Hypothalamus (tissue), 51 donors: ENCODE results near the gene KIF5C.

ENCODE experiments used
- DNase-seq, 51 donors: peaks; one replicate each; lab custom pipeline; 2025; lab: John Stamatoyannopoulos, UW

KIF5C gene

DNA sequence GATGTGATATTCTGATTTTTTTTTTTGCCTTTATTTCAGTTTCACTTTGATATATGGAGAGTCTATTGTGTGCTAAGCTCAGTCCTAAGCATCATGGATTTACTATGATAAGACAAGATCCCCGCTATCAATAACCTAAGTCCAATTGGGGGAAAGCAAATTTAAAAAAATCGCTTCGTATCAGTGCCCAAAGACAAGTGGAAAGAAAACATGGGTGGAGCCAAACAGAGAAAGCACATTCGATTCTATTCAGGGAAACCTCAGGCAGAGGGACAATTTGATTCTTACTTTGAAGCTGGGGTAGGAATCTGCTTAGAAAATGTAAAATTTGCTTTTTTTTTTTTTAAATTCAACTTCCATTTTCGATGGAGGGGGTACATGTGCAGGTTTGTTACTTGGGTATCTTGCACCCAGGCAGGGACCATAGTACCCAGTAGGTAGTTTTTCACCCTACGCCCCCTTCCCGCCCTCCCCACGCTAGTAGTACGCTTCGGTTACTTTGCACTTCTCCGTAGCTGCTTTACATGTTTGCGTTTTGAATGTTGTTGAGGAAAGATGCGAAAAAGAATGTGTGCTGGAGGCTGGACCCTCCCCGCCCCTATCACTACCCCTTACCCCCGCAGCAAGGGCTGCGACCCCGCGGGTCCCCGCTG, 12.4 kb downstream of the KIF5C start:
- peak in 1 of 51 donors; percentile 28 for DNase-seq

DNA sequence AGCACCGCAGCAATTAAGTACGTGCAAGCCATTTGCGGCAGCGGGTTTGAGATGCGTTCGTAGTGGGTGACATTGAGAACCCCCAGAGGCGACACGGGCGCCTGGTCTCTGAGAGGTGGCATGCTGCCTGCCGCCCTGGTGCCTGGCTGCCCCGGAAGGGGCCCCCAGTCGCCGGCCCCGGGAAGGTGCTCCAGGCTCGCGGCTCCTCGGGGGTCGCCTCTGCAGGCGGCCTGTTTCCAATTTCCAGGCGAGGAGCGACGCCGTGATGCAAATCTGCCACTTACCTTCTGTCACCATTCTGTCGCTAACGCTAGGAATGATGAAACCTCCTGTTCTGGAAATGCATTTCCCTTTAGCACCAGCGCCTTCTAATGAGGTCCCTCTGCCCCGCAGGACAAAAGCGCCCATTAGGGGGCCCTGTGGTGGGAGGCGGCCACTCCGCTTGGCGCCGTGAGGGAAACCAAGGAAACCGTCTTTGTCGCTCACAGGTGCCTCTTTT, 13.0 kb downstream of the KIF5C start:
- DNase-seq: peak in 10 of 51 donors; percentile 4 to 47 (median 26)

DNA sequence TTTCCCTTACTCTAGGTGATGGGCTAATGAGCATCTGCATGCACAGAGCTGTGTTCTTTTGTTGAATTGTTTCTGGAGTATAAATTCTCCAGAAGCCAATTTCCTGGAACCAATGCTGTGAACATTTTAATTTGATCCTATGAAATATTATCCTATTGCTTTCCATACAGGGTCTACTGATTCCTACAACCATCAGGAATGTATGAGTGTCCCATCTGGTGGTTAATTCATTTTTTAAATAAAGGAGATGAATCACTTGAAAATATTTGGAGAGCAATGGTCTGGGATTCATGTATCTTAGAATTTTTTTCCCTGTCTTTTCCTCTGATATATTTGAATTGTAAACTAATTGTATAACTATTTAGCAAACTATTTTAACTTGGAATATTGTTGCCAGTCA, 14.0 kb downstream of the KIF5C start:
- no peak for DNase-seq

GRCh38 chr2:148893906-148894305, 18.9 kb downstream of the KIF5C start:
- DNase-seq: no peak

DNA sequence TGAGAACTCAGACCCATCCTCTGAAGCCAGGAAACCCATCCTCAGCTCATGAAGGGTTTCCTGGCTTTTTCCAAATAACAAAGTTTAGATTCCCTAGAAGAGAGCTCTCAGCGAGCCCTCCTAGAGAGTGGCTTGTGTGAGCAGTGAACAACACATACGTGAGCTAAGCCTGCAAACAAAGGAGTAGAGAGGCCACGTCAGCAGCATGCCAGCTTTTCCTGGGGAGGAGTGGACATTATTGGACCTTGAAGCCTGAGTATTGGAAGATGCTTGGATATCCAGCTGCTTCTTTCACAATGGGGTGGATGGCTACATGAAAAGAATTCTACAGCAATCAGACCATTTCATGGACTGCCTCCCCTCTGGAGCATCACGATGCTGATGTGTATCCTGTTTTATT, 21.1 kb downstream of the KIF5C start:
- DNase-seq: no peak

DNA sequence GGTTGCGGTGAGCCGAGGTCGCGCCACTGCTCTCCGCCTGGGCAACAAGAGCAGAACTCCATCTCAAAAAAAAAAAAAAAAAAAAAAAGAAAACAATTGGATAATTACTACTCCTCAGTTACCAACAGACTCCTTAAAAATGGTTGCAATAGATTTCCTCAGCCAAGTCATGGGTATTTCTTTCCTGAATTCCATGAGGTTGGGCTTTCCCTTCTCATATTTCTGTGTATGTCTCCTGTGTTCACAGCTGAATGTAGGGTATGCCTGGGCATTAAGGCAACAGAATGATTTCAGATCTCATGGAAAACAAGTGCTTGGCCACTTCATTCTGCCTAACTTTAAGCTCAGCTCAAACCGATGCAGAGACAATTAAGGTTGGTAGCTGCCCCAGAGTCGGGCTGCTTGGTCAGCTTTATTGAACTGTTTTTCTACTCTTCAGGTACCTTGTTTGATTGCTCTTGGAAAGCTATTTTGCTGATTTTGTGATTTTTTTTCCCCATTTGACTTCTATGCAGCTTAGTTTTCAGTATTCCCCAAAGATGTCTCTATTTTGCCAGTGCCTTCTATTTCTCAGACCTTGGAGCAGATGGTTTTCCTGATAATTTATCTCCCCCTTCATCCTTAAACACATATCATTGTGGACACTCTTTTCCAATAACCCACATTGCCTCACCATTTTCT, 24.8 kb downstream of the KIF5C start:
- no peak for DNase-seq

DNA sequence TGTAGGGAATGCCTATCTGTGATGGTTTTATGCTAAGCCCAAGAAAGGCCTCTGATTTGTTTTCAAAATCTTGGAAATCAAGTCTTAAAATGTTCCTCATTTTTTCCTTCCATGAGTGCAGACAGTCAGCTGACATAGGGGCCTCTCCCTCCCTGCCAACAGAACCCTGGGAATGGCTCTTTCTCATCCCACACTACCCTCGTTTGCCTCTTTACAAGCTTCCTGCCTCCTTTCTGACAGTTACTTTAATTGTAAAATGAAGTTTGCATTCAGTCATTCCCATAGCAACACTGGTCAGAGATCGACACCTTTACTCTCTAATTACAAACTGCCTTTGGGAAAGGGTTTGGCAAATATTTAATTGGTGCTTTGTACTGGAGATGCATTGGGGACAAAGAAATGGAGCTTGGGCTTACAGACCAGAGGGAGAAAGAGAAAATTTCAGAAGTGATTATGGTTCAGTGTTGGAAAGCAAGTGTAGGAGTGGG, 25.4 kb downstream of the KIF5C start:
- no peak for DNase-seq

DNA sequence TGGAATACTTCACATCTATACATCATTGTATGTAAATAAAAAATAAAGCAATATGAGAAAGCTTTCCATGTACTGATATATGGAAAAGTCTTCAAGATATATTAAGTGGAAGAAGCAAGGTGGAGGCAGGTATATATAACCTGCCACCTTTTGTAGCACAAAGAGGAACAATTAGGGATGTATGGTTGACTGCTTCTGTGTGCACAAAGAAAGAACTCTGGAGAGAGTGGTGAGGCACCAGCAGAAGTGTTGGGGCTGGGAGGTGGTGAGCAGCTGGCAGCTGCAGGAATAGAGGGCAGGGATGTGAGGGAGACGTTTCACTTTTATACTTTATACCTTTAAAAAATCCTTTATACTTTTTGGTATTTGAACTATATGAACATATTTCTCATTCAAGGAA, 26.1 kb downstream of the KIF5C start:
- DNase-seq: no peak

DNA sequence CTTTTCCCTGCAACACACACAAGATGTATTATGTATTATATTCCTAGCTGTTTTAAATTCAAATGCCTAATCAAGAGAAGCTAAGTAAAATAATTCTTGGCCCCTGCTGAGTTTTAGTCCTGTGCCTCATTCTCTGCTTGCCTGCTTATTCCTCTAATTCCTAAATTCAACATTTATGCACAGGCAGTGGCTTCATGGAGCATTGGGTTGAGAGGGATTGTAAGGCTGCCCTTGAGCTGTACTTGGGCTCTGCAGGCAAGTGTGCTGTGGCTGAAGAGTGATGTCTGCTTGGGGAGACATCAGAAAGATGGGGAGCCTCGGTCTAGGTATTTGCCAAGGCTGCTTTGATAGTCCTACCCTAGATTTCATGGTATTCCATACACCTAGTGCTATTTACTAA, 27.8 kb downstream of the KIF5C start:
- DNase-seq: no peak

DNA sequence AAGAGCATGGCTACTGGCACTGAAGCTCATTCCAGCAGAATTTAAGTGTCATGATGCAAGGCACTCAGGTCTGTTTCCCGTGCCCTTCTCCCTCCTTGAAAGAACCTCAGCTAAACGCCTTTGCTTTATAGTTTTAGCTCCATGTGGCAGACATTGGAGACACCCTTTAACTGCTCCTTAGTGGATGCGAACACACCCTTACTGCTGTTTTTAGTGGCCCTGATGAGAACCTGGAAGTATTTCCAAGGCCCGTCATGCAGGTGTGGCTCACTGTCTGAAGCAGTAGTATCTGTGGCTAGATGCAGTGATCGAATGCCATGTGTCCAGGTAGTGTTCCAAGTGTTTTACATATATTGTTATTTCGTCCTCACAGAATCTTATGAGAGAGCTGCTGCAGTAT, 28.3 kb downstream of the KIF5C start:
- DNase-seq: no peak

DNA sequence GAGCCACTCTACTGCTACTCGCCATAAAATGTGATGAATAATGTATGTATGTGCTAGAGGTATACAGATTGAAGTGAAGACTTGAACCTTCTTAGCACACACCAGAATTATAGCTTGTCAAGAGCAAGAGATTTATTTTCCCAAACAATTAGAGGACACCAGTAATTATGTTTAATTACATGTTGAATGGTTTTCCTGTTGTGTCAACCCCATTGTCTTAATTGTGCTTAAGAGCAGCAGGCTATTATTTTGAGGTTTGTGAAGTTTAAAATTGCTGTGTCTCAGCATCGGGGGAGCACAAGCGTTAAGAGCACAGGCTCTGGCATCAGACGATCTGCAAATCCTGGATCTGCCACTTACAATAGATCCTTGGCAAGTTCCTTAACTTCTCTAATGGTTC, 29.0 kb downstream of the KIF5C start:
- DNase-seq: no peak

DNA sequence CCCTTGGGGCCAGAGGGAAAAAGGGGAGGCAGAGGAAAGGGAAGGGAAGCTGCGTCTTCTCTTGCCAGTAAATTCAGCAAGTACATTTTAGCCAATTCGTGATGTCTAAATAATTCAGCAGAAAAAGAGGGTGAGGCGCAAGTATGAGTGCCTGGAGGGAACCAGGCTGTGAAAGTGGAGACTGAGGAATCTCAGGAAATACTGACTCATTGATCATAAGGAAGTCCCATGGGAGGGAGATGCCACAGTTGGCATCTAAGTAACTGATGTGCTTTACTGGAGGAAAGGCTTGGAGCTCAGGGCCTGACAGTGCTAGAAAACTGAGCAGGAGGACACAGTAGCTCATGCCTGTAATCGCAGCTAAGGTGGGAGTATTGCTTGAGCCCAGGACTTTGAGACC, 31.1 kb downstream of the KIF5C start:
- no peak for DNase-seq

DNA sequence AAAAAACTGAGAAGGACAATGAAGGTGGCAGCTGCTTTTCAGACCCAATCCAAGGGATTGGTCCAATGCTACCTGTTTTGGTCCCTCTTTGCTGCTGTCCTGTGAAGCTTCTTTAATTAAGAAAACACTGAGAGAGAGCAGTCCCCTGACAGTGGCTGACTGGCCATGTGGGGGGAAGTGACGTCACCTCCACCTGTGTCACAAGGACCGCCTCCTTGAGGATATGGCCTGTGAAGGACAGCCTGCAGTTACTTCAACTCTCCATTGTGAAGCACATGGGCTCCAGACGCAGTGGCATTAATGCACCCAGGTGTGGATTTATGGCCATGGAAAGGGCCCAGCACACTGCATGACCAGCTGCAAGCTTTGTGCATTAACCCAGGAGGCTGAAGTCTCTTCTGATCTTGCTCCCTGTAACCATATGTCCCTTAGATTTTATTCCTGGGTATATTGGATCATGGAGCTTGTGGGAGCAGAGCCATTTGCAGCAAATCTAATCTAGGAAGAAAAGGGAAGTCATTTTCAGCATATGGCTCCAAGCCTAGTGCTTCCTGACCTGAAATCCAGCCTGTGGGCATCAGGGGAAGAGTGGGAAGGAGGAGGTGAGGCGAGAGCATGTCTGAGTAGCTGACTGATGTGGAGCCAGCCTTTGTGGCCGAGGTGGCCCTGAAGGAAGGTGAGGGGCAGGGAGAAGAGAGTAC, 32.2 kb downstream of the KIF5C start:
- no peak for DNase-seq

DNA sequence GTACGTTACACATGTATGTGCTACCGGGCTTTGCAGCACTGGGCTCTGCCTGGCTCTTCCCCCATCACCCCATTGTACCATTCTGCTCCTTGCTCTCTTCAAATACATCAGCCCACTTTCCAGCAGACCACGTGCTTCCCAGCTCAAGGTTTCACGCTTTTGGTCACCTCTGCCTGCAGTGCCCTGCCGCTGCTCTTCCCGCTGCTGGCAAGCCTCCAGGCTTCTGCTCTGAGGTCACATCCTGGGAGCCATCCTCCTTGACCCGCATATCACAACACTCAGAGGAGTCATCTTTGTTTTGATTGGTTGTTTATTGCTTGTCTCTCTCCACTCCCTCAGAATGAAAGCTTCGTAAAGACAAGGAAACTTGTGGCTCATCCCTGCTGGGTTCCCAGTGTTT, 34.1 kb downstream of the KIF5C start:
- peak in 23 of 51 donors; percentile 7 to 67 (median 29) for DNase-seq

- DNase-seq: no peak
These were observed 38.0 kb downstream of the KIF5C start for GRCh38 chr2:148913061-148913460.

GRCh38 chr2:148913492-148913891, 38.5 kb downstream of the KIF5C start:
- no peak for DNase-seq

DNA sequence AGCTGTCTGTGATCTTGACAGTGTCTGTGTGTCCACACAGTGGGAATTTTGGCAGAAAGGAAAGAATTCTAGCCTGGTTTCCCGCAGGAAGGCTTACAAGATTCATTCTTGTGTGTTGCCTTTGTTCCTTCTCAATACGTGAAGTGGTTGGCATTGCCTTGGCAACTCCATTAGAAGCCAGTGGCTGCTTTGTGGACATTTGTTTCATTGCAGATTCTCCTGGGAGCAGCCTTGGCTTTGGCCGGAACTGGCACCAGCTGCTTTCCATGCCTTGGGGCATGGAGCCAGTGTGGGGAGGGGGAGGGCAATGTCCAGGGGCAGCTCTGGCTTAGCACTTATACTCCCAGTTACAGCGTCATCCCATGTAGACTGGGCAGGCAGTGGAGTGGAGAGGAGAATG, 39.4 kb downstream of the KIF5C start:
- DNase-seq: peak in 28 of 51 donors; percentile 6 to 75 (median 42)

DNA sequence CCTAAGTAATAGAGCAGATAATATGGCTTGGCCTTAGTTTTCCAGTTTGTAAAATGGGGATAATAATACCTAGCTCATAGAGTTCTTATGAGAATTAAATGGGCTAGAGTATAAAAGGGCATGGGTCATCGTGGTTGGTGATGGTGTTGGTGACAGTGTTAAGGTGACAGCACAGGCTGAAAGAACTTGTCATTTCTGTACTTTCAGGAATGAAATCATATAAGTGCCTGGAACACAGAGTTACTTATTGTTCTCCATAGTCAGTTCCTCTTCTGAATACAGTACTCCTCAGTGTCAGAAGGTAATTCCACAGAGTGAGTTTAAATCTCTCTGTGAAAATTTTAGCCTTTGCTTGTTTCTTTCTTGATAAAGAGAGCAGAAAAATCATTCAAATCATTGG, 42.4 kb downstream of the KIF5C start:
- no peak for DNase-seq

DNA sequence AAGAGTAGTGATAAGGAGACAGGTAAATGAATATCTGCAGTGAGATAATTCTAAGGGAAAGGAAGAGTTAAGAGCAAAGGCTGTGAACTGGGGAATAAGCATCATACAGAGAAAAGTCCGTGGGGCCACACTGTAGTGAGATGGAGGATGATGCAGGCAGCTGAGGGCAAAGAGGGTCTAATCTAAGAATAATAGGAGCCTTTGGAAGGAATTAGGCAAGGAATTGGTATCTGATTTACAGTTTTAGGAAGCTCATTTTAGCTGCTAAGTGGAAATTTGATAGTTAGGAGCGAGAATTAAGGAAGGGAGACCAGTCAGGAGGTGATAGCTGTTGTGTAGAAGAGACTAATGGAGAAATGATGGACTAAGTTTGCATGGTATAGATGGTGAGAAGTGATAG, 43.5 kb downstream of the KIF5C start:
- DNase-seq: no peak

DNA sequence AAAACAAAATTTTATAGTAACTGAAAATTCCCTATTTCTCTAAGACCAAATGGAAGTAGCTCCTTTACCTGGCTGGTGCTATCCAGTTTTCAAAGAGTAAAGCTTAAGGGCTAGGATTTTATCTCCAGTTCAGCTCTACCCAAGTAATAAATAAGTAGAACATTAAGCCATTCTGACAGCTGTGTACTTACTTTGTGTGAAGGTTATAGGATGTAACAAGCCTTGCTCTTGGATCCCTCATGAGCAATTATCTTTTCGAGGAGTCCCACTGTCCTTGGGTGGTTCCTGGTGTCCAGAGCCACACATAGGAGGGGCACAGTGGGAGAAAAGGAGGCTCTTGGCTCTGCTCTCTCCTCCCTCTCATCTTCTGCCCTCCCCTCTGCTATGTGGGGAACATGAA, 45.5 kb downstream of the KIF5C start:
- DNase-seq: no peak

DNA sequence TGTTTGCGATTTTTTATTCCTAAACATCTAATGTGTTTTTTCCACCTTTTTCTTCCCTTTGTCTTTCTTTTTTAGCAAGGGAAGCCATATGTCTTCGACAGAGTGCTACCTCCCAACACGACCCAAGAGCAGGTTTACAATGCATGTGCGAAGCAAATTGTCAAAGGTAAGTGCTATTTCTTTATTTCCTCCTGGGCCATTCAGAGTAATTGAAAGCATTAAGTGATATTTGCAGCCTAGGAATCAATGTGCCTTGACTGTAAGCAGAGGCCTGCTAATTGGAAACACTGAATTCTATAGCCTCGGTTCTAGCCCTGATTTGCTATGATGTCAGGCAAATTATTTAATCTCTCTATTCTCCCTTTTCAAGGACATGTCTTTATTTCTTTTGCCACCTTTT, 47.0 kb downstream of the KIF5C start:
- no peak for DNase-seq
